Body of pancreas (tissue), 4 donors: Measurements from ENCODE around the gene OSBPL6.

Experiments
- POLR2A ChIP-seq, 3 donors: fragments of 450-650 bp; IDR thresholded peaks; one replicate each; pipeline ENCODE4 v1.6.1; 2016; ENCODE audit warnings: antibody characterized with exemption in 3 of 3, mild to moderate bottlenecking in 2 of 3
- TF ChIP-seq, protein P1 (sequence below), 7 experiments: fragments of 450-650 bp in 4 of 7; fragments of 200-600 bp in 3 of 7; sonication (generic) in 3 of 7; IDR thresholded peaks; one replicate each; pipeline ENCODE4 v1.5.1; 2016 to 2019; ENCODE audit warnings: antibody characterized with exemption in 7 of 7

DNA sequence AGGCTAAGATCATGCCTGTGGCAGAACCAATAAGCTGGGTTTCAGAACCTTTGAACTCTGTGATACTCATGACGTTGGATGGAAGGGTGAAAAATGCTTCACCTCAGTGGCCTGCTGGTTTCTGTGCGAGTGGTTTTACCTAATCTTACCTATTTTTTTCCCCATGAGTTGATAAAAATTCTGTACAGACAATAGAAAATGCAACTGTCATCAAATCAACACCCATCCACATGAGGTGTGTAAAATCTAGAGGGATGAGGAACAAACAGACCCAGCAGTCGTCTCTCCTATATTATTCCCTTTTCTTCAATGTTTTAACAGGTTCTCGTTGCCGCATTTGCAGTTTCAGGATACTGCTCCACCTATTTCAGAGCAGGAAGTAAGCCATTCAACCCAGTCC lies 189.4 kb downstream of the OSBPL6 start:
- TF ChIP-seq, protein P1, sequence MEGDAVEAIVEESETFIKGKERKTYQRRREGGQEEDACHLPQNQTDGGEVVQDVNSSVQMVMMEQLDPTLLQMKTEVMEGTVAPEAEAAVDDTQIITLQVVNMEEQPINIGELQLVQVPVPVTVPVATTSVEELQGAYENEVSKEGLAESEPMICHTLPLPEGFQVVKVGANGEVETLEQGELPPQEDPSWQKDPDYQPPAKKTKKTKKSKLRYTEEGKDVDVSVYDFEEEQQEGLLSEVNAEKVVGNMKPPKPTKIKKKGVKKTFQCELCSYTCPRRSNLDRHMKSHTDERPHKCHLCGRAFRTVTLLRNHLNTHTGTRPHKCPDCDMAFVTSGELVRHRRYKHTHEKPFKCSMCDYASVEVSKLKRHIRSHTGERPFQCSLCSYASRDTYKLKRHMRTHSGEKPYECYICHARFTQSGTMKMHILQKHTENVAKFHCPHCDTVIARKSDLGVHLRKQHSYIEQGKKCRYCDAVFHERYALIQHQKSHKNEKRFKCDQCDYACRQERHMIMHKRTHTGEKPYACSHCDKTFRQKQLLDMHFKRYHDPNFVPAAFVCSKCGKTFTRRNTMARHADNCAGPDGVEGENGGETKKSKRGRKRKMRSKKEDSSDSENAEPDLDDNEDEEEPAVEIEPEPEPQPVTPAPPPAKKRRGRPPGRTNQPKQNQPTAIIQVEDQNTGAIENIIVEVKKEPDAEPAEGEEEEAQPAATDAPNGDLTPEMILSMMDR (IDR thresholded peaks at IDR 0.05), result no peak
- TF ChIP-seq POLR2A (IDR thresholded peaks at IDR 0.05), result no peak
